Cardiac fibroblast (primary cell): Measurements from ENCODE around the gene LRRC43.

ENCODE experiments used
- DNase-seq, 2 donors: peaks; one replicate each; pipeline versions ENCODE4 v3.0.0 to v3.0.0-alpha.2; 2010; ENCODE audit warnings: low read depth in 2 of 2
- H3K4me3 ChIP-seq, 2 donors: replicated peaks in 1 of 2; 1 replicate in 1 of 2; 2 replicates in 1 of 2; pipeline ENCODE4 v1.5.1; 2011; ENCODE audit warnings: low read depth in 2 of 2, low read length in 2 of 2, mild to moderate bottlenecking in 2 of 2, moderate library complexity in 1 of 2
- CTCF ChIP-seq: IDR thresholded peaks from one replicate; pipeline ENCODE4 v1.5.1; 2011; ENCODE audit warnings: low read depth, mild to moderate bottlenecking, low read length, inconsistent platforms

The LRRC43 gene

GRCh38 chr12:122250536-122250935, 67.6 kb downstream of the LRRC43 start:
- no peak overlapping the region for H3K4me3 ChIP-seq
- DNase-seq: no peak
- TF ChIP-seq CTCF: no peak
